Motor neuron (in vitro differentiated cells): ENCODE measurements around the gene SLC24A4. TPM values are rescaled to one million over a fixed set of nuclear protein-coding genes. Genes with fewer than 3 reads are reported as not detected.

Experiments used
- ATAC-seq, 8 experiments: fragments of 200-7000 bp; cut with Tn5 transposase; replicated peaks in 6 of 8; 2 replicates each; pipeline ENCODE4 v1.8.0; 2021; ENCODE audit warnings: mild to moderate bottlenecking in 8 of 8, moderate library complexity in 8 of 8
- H3K27ac ChIP-seq, 2 donors: fragments of 250-450 bp; sonication (Bioruptor Pico); 2 replicates each; pipeline ENCODE4 v1.9.0; 2021; ENCODE audit warnings: antibody characterized with exemption in 2 of 2, mild to moderate bottlenecking in 2 of 2, moderate library complexity in 1 of 2
- H3K4me1 ChIP-seq, 2 donors: fragments of 250-450 bp; sonication (Bioruptor Pico); replicated peaks in 1 of 2; 2 replicates each; pipeline ENCODE4 v1.6.1; 2021; ENCODE audit warnings: antibody characterized with exemption in 2 of 2, mild to moderate bottlenecking in 2 of 2, moderate library complexity in 1 of 2
- H3K4me3 ChIP-seq, 5 donors: fragments of 250-450 bp; sonication (Bioruptor Pico); 2 replicates each; pipeline ENCODE4 v1.9.0; 2021; ENCODE audit warnings: antibody characterized with exemption in 5 of 5, mild to moderate bottlenecking in 5 of 5, moderate library complexity in 4 of 5
- WGBS, 10 experiments: fragments of 450-650 bp; shearing (Covaris generic); methylation state at CpG; one replicate each; pipeline ENCODE4 v1.0.0; 2022; 5-methylcytosine and 5-hydroxymethylcytosine counted together
- in situ Hi-C, 9 experiments: fragments of 400-800 bp; cut with MboI; loops; one replicate each; pipeline ENCODE4 v1.15.0; 2021; ENCODE audit warnings: low sequenced_read_pairs in 9 of 9, low pct_unique_long_range_greater_than_20kb in 2 of 9; ENCODE audit not compliant: unreplicated experiment in 9 of 9
- total RNA-seq, 8 experiments: library from RNA; unstranded; fragments of 300-600 nt; gene quantifications; 2 replicates each; pipeline versions ENCODE4 v1.2.3 to v1.2.4, GENCODE V29; 2022

The SLC24A4 gene
- total RNA-seq, 8 experiments from 2014 or later, result under 0.01 to 0.66 (median 0.20) TPM; not detected in 1

- in situ Hi-C loops, result no loop called here
- H3K27ac ChIP-seq, result no peak overlapping the region
- 60 to 90% (median 67%) methylated on average over 1 to 3 of the region's 6 CpGs; no CpG with 5 or more reads in 5 of the 10 experiments for WGBS, 10 experiments
- H3K4me1 ChIP-seq, result no peaks in the 10 kb centered on the region
- H3K4me3 ChIP-seq, result no peak overlapping the region
- ATAC-seq, result peak in 1 of 8 experiments; percentile 56
Measured at GRCh38 chr14:92500491-92500941, 177.6 kb downstream of the SLC24A4 start.

DNA sequence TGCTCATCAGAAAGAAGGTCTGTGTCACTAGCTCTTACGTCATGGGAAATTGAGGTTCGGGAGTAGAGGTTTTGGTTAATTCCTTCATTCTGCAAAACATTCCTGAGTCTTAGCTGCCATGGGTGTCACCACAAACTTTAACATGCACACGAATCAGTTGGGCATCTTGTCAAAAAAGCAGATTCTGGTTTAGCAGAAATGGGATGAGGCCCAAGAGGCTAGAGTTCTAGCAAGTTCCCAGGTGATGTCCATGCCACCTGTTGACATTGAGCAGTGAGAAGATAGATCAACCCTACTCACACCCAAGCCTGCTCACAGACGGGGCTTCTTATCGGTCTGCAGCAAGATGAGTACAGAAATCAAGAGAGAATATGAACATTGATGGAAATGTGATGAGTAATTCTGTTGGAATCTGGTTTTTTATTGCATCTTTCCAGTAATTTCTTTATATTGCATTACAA, 179.0 kb downstream of the SLC24A4 start:
- 0 to 89% (median 80%) methylated on average over 2 to 5 of the region's 5 CpGs; no CpG with 5 or more reads in 3 of the 10 experiments for WGBS, 10 experiments
- in situ Hi-C loops, result no loop called here
- Histone ChIP-seq H3K4me1 (no peaks in the 10 kb centered on the region), H3K4me3 (no peak overlapping the region), H3K27ac (no peak overlapping the region)
- peak in 2 of 8 experiments; percentile 72 to 79 for ATAC-seq

- in situ Hi-C loops, result no loop called here
- Histone ChIP-seq H3K27ac (no peak overlapping the region), H3K4me1 (no peaks in the 10 kb centered on the region), H3K4me3 (no peak overlapping the region)
- 36 to 100% (median 80%) methylated on average over 1 to 7 of the region's 9 CpGs; no CpG with 5 or more reads in 3 of the 10 experiments for WGBS, 10 experiments
- ATAC-seq, result no peak
Measured at GRCh38 chr14:92502541-92503286, 179.7 kb downstream of the SLC24A4 start.

- peak in 3 of 8 experiments; percentile 29 to 76 (median 50) for ATAC-seq
- WGBS, 10 experiments, result 23 to 100% (median 80%) methylated on average over 1 to 4 of the region's 4 CpGs; no CpG with 5 or more reads in 2 of the 10 experiments
- Histone ChIP-seq H3K4me3 (no peak overlapping the region), H3K27ac (no peak overlapping the region), H3K4me1 (no peaks in the 10 kb centered on the region)
- in situ Hi-C loops, result no loop called here
Measured at GRCh38 chr14:92503756-92504491, 181.0 kb downstream of the SLC24A4 start.

DNA sequence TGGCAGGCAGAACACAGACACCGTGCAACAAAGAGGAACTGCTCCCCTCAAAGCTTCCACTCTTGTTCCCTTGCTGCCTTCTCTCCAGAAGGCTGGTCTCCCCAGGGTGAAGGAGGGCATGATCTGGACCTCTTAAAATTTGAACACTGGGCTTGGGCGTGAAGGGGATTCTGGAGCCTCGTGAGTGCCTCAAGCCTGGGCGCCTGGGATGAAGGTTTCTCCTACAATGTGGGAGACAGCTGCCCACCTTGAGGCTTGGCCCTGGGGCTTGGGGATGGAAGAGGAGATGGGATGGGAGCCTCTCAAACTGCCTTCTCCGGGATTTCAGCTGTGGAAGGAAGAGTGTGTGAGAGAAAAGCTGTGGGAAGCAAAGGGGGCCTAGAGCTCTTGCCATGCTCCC, 182.9 kb downstream of the SLC24A4 start:
- H3K4me3 ChIP-seq, result no peak overlapping the region
- H3K4me1 ChIP-seq, result no peaks in the 10 kb centered on the region
- in situ Hi-C loops, result no loop called here
- 73 to 100% (median 87%) methylated on average over 1 to 5 of the region's 5 CpGs; no CpG with 5 or more reads in 6 of the 10 experiments for WGBS, 10 experiments
- no peak overlapping the region for H3K27ac ChIP-seq
- ATAC-seq, result no peak

DNA sequence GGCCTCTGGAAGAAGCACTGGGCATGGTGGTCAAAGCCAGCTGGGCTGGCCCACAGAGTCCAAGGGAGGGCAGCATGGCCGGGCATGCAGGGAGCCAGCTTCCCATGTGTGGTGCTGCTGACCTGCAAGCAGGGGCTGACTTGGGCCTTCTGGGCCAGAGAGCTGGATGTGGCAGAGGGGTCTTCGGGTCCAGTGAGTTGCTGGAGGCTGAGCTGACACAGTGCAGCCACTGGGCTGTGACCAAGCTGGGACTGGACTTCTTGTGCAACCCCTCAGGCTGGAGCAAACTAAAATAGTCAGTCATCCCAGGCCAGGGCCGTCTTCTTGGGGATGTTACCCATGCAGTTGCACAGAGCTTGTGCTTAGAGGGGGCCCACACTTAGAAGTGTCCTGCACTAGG, 183.3 kb downstream of the SLC24A4 start:
- WGBS, 10 experiments, result 40 to 90% (median 50%) methylated on average over 1 to 2 of the region's 3 CpGs; no CpG with 5 or more reads in 5 of the 10 experiments
- Histone ChIP-seq H3K4me3 (no peak overlapping the region), H3K27ac (no peak overlapping the region), H3K4me1 (no peaks in the 10 kb centered on the region)
- in situ Hi-C loops, result no loop called here
- ATAC-seq, result no peak

- H3K4me1 ChIP-seq, result no peaks in the 10 kb centered on the region
- H3K4me3 ChIP-seq, result no peak overlapping the region
- in situ Hi-C loops, result no loop called here
- WGBS, 10 experiments, result 33 to 100% (median 100%) methylated on average over 1 to 2 of the region's 4 CpGs; no CpG with 5 or more reads in 3 of the 10 experiments
- H3K27ac ChIP-seq, result no peak overlapping the region
- ATAC-seq, result no peak
Measured at GRCh38 chr14:92507174-92507768, 184.3 kb downstream of the SLC24A4 start.

DNA sequence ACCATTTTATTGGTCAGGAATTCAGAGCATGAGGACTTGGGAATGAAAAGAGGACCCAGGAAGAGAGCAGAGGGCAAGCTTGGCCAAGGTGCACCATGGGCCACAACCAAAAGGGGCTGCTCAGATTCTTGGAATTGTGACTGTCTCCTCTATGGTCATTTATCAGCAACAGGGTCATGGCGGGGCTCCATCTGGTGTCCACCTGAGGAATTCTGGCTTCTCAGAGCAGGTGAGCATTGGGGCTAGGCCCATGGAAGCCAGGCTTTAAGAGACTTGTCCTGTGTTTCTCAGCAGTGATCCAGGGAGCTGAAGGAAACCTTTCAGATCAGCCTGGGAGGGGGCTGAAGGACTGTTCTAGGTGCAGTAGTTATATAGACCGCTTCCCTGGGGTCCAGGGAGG, 188.0 kb downstream of the SLC24A4 start:
- 60 to 100% (median 81%) methylated on average over 1 to 2 of the region's 2 CpGs; no CpG with 5 or more reads in 4 of the 10 experiments for WGBS, 10 experiments
- in situ Hi-C loops, result no loop called here
- no peak overlapping the region for H3K27ac ChIP-seq

GRCh38 chr14:92511453-92512238, 188.7 kb downstream of the SLC24A4 start:
- Histone ChIP-seq H3K4me1 (peaks cover 0 to 4% of the 10 kb centered on the region in 2 donors), H3K4me3 (no peak overlapping the region), H3K27ac (no peak overlapping the region)
- in situ Hi-C loops, result no loop called here
- peak; percentile 3 to 88 (median 66) for ATAC-seq
- 0 to 88% (median 54%) methylated on average over 1 to 4 of the region's 6 CpGs for WGBS, 10 experiments

More for the DNA sequence above, 188.0 kb downstream of the SLC24A4 start:
- H3K4me1 ChIP-seq, result peaks cover 0 to 4% of the 10 kb centered on the region in 2 donors
- H3K4me3 ChIP-seq, result no peak overlapping the region
- ATAC-seq, result no peak

DNA sequence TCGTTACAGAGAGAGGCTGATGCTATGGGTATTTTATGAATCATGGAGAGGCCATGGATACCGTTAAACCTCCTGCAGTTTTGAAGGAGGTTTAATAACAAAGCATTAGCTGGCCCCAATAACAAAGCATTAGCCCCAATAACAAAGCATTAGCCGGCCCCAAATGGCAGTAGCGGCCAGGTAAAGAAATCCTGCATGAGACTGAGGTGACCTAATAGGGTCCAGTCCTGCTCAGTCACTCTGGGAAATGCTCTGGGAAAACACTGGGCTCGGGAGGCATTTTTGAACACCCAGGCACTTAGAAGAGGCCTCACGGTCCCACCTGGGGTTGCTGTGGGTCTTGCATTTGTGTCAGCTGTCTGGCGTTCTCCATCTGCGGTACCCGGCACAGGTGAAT, 189.8 kb downstream of the SLC24A4 start:
- peaks cover 0 to 4% of the 10 kb centered on the region in 2 donors for H3K4me1 ChIP-seq
- no peak overlapping the region for H3K27ac ChIP-seq
- in situ Hi-C loops, result no loop called here
- H3K4me3 ChIP-seq, result no peak overlapping the region
- WGBS, 10 experiments, result 53 to 100% (median 81%) methylated on average over 1 to 6 of the region's 9 CpGs; no CpG with 5 or more reads in 3 of the 10 experiments
- ATAC-seq, result no peak

DNA sequence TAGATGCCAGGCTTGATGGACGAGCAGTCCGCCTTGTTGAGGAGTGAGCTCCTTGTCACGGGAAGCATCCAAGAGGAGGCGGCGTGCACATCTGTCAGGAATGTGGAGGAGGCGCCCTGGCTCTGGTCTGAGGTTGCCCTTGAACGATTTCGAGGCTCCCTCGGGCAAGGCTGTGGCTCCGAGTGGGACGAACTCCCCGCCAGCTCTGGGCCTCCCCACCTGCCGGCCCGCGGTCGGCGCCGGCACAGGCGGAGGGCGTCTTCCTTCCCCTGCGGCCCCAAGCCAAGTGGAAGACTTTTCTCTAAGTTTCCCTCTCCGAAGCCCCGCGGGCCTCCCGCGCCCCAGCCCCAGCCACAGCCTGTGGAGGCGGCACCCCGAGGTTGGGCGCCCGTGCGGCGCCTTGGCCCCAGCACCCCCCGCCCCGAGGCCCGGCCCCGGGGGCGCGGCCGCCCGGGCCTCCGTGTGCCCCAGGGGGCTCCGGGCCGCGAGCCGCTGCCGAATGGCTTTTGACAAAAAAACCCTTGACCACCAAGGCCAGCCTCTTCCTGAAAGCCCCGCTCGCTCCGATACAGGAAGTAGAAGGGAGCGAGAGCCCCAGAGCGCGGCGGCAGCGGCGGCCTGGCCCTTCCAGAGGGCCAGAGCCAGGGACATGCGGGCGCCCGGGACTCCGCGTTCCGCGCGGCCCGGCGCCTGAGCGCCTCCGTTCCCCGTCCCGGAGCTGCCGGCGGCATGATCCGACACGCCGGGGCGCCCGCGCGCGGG, 190.4 kb downstream of the SLC24A4 start, which contains the start of gene RIN3:
Gene RIN3, plus strand, starts transcription at position 578 of the 762 bp plus-strand sequence. Its CDS starts 152 bp downstream, at position 730.
- H3K27ac ChIP-seq, result no peak within 1 kb of the TSS
- peaks cover 0 to 4% of the 10 kb centered on the region in 2 donors for H3K4me1 ChIP-seq
- WGBS, 10 experiments, result 0 to 71% (median 5%) methylated on average over 3 to 4 of the region's 79 CpGs; no CpG with 5 or more reads in 7 of the 10 experiments
- peak; percentile 61 to 81 (median 70) for ATAC-seq
- peak within 1 kb of the TSS; percentile 20 to 33 (median 27) for H3K4me3 ChIP-seq
- in situ Hi-C loops, result no loop called here
